SU-DHL-6 (cell line): Measurements from ENCODE around the gene FHL1.

Experiments
- CTCF ChIP-seq: fragments of 200-600 bp; sonication (generic); IDR thresholded peaks from one replicate; pipeline ENCODE4 v1.5.1; 2017; ENCODE audit warnings: antibody characterized with exemption, mild to moderate bottlenecking, low read length, moderate library complexity; ENCODE audit not compliant: insufficient read depth, poor library complexity, severe bottlenecking
- EZH2phosphoT487 ChIP-seq: fragments of 200-600 bp; sonication (generic), shearing (Covaris generic); conservative IDR thresholded peaks from 2 replicates; pipeline ENCODE4 v1.6.1; 2018; ENCODE audit warnings: mild to moderate bottlenecking, antibody characterized with exemption, low read length, moderate library complexity, mixed read lengths

DNA sequence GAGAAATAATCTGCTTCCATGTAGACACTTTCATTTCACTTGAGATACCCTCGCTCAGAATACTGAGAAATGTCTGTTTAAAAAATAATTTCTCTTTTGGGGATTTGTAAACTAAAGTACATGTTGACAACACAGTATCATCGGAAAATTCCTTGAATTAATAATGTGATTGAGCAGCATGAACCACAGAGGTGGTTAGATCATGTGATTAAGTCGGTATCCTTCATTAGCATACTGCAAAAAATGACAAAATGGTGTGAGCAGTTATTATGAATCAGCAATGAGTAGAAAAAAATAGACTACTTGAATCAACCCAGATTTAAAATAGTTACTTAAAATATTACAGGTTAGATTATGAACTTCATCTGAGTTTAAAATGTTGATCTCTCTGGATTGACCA lies 89.7 kb downstream of the FHL1 start:
- TF ChIP-seq CTCF (no peak), EZH2phosphoT487 (no peak)
